Fibroblast of skin of left biceps (primary cell): ENCODE measurements around the gene NTRK2.
"Not testable (repeated sequence)": the region's sequence is repeated elsewhere in the genome, so short reads cannot be mapped to it uniquely, and the experiment has no call there.

Experiments used
- DNase-seq, 2 experiments: peaks; one replicate each; pipeline ENCODE4 v3.0.0-alpha.2; 2013; ENCODE audit warnings: low read depth in 2 of 2

Gene NTRK2

DNA sequence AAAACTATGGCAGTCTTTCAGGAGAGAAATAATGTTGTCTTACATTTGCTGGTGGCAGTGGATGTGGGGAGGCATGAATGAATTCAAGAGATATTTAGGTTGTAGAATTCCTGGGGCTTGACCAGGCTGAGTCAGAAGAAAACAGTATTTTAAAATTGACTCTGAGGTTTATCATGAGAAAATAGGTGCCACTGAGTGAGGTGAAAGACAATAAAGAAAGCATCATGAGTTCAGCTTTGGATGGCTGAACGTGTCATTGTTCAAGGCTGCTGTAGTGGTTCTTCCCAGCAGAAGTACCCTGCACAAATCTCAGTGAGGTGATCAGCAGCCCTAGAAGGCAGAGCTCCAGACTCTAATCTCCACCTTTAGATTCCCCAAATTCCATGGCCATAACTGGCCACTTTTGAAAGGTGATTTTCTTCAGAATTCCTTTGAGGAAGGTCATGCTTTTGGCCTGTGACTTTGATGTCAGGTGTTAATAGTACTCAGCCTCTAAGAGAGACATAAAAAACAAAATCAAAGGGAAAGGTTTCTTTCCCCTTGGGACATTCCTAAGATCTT is 395.4 kb downstream of the NTRK2 start:
- no peak for DNase-seq

DNA sequence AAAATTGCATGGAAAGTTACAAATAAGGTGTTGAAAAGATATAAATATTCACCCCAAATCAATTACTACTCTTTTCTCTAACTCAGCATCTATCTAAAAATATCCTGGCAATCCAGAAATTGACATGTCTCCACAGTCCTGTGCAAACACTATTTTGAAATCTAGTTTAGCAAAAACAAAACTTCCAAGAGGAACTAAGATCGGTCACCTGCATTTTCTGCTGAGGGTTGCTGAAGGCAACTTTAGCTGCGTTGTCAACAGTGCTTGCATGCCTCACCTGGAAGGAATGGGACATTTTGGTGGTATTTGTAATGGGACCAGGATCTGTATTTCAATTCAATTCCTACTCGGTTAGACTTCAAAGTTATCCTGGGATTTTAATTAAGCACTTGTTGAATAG is 398.3 kb downstream of the NTRK2 start:
- DNase-seq = no peak

GRCh38 chr9:85069421-85069820 is 399.9 kb downstream of the NTRK2 start:
- not testable (repeated sequence) for DNase-seq
